Neural progenitor cell (in vitro differentiated cells): ENCODE data around the gene NELL2. TPM values are rescaled to one million over a fixed set of nuclear protein-coding genes. Genes with fewer than 3 reads are reported as not detected.

Experiments used
- DNase-seq: peaks from one replicate; pipeline ENCODE4 v3.0.0-alpha.2; 2016; ENCODE audit warnings: low spot score
- H2AFZ ChIP-seq: fragments of 200-600 bp; sonication (generic); replicated peaks from 2 replicates; pipeline ENCODE4 v1.6.1; 2016; ENCODE audit warnings: antibody characterized with exemption
- H3F3A ChIP-seq: fragments of 200-600 bp; sonication (generic); 2 replicates; pipeline ENCODE4 v1.6.1; 2016; ENCODE audit warnings: antibody characterized with exemption, low read depth
- H3K27ac ChIP-seq: fragments of 200-600 bp; sonication (generic); 2 replicates; pipeline ENCODE4 v1.5.1; 2016; ENCODE audit warnings: mild to moderate bottlenecking
- H3K27me3 ChIP-seq: fragments of 200-600 bp; sonication (generic); 2 replicates; pipeline ENCODE4 v1.6.1; 2016; ENCODE audit warnings: mild to moderate bottlenecking, moderate library complexity
- H3K36me3 ChIP-seq: fragments of 200-600 bp; sonication (generic); 2 replicates; pipeline ENCODE4 v1.5.1; 2016
- H3K4me1 ChIP-seq: fragments of 200-600 bp; sonication (generic); 2 replicates; pipeline ENCODE4 v1.6.1; 2016; ENCODE audit warnings: mixed run types
- H3K4me2 ChIP-seq: fragments of 200-600 bp; sonication (generic); 2 replicates; pipeline ENCODE4 v1.6.1; 2016
- H3K4me3 ChIP-seq: fragments of 200-600 bp; sonication (generic); 2 replicates; pipeline ENCODE4 v1.5.1; 2016
- H3K79me2 ChIP-seq: fragments of 200-600 bp; sonication (generic); 2 replicates; pipeline ENCODE4 v1.6.1; 2016; ENCODE audit warnings: low read depth
- H3K9ac ChIP-seq: fragments of 200-600 bp; sonication (generic); 2 replicates; pipeline ENCODE4 v1.6.1; 2016
- H3K9me3 ChIP-seq: fragments of 200-600 bp; sonication (generic); 2 replicates; pipeline ENCODE4 v1.5.1; 2016; ENCODE audit warnings: low read depth
- H4K20me1 ChIP-seq: fragments of 200-600 bp; sonication (generic); 2 replicates; pipeline ENCODE4 v1.6.1; 2016; ENCODE audit warnings: low read depth
- H3K27ac Mint-ChIP-seq: 3 replicates; pipeline ENCODE4 v1.8.0; 2021; ENCODE audit warnings: mixed read lengths
- H3K27me3 Mint-ChIP-seq: 2 replicates; pipeline ENCODE4 v1.8.0; 2022; ENCODE audit warnings: low read depth, mild to moderate bottlenecking, inconsistent platforms, moderate library complexity, mixed read lengths; ENCODE audit not compliant: insufficient read depth
- H3K36me3 Mint-ChIP-seq: 3 replicates; pipeline ENCODE4 v1.8.0; 2021; ENCODE audit warnings: mixed read lengths
- H3K4me1 Mint-ChIP-seq: 3 replicates; pipeline ENCODE4 v1.8.0; 2021; ENCODE audit warnings: mixed read lengths
- H3K4me3 Mint-ChIP-seq: 3 replicates; pipeline ENCODE4 v1.8.0; 2021; ENCODE audit warnings: mild to moderate bottlenecking, moderate library complexity, mixed read lengths
- H3K9me3 Mint-ChIP-seq: 3 replicates; pipeline ENCODE4 v1.8.0; 2020; ENCODE audit warnings: mixed read lengths
- CTCF ChIP-seq: fragments of 200-600 bp; sonication (generic); IDR thresholded peaks from 2 replicates; pipeline ENCODE4 v1.5.1; 2017; ENCODE audit warnings: antibody characterized with exemption, mild to moderate bottlenecking
- EZH2 ChIP-seq: fragments of 200-600 bp; sonication (generic); IDR thresholded peaks from 2 replicates; pipeline ENCODE4 v1.6.1; 2017; ENCODE audit warnings: antibody characterized with exemption, mild to moderate bottlenecking, moderate library complexity
- EZH2phosphoT487 ChIP-seq: fragments of 200-600 bp; sonication (generic); IDR thresholded peaks from 2 replicates; pipeline ENCODE4 v1.6.1; 2017; ENCODE audit warnings: antibody characterized with exemption
- total RNA-seq: library from RNA; depleted of rRNA; stranded (reverse); fragments of >200 nt; gene quantifications from 2 replicates; pipeline ENCODE4 v1.2.3, GENCODE V29; 2015; ENCODE audit warnings: low replicate concordance

Gene NELL2
- total RNA-seq, 1 donor from 2014 or later, result 398 TPM

- Mint-ChIP-seq H3K27ac (no peak overlapping the region), H3K9me3 (no peaks in the 10 kb centered on the region), H3K27me3 (no peaks in the 10 kb centered on the region), H3K4me3 (no peak overlapping the region), H3K36me3 (peaks cover 26% of the 10 kb centered on the region), H3K4me1 (peaks cover 4% of the 10 kb centered on the region)
- TF ChIP-seq CTCF (no peak), EZH2phosphoT487 (no peak), EZH2 (no peak)
- no peaks in the 10 kb centered on the region for H4K20me1 ChIP-seq
- peaks cover 14% of the 10 kb centered on the region for H3K4me1 ChIP-seq
- no peaks in the 10 kb centered on the region for H3K36me3 ChIP-seq
- no peak overlapping the region for H3K4me2 ChIP-seq
- no peaks in the 10 kb centered on the region for H3K79me2 ChIP-seq
- no peak overlapping the region for H3K9ac ChIP-seq
- H3K4me3 ChIP-seq, result no peak overlapping the region
- no peaks in the 10 kb centered on the region for H3K9me3 ChIP-seq
- H3K27ac ChIP-seq, result no peak overlapping the region
- DNase-seq, result no peak
- H2AFZ ChIP-seq, result no peak overlapping the region
- H3F3A ChIP-seq, result no peaks in the 10 kb centered on the region
- no peaks in the 10 kb centered on the region for H3K27me3 ChIP-seq
Measured at GRCh38 chr12:44589697-44590096, 286.4 kb downstream of the NELL2 start.

- Mint-ChIP-seq H3K4me3 (no peak overlapping the region), H3K4me1 (peaks cover 6% of the 10 kb centered on the region)
Measured at GRCh38 chr12:44588651-44589050, 287.5 kb downstream of the NELL2 start.

GRCh38 chr12:44584625-44585024 lies 291.5 kb downstream of the NELL2 start:
- H3K9me3 Mint-ChIP-seq, result peaks cover 3% of the 10 kb centered on the region
- H3K27me3 Mint-ChIP-seq, result no peaks in the 10 kb centered on the region
- H3K79me2 ChIP-seq, result no peaks in the 10 kb centered on the region
- peaks cover 23% of the 10 kb centered on the region for H3F3A ChIP-seq
- no peak overlapping the region for H2AFZ ChIP-seq
- peak overlapping the region; percentile 59 for H3K27ac ChIP-seq
- H3K9ac ChIP-seq, result no peak overlapping the region
- H3K27ac Mint-ChIP-seq, result no peak overlapping the region
- TF ChIP-seq EZH2phosphoT487, result no peak
- no peak for TF ChIP-seq CTCF
- TF ChIP-seq EZH2, result no peak
- H3K4me1 ChIP-seq, result peaks cover 37% of the 10 kb centered on the region
- no peak for DNase-seq
- no peak overlapping the region for H3K4me3 ChIP-seq
- no peaks in the 10 kb centered on the region for H3K27me3 ChIP-seq
- peaks cover 21% of the 10 kb centered on the region for H3K4me1 Mint-ChIP-seq
- no peaks in the 10 kb centered on the region for H3K36me3 ChIP-seq
- H3K4me2 ChIP-seq, result no peak overlapping the region
- no peak overlapping the region for H3K4me3 Mint-ChIP-seq
- H3K36me3 Mint-ChIP-seq, result peaks cover 25% of the 10 kb centered on the region
- no peaks in the 10 kb centered on the region for H3K9me3 ChIP-seq
- no peaks in the 10 kb centered on the region for H4K20me1 ChIP-seq

More at GRCh38 chr12:44588651-44589050, 287.5 kb downstream of the NELL2 start:
- Histone ChIP-seq H4K20me1 (no peaks in the 10 kb centered on the region), H3K79me2 (no peaks in the 10 kb centered on the region), H3K4me1 (peaks cover 22% of the 10 kb centered on the region), H3K27ac (no peak overlapping the region), H3K4me2 (no peak overlapping the region), H3K9me3 (no peaks in the 10 kb centered on the region), H3K9ac (no peak overlapping the region), H3K27me3 (no peaks in the 10 kb centered on the region), H3F3A (peaks cover 3% of the 10 kb centered on the region), H3K4me3 (no peak overlapping the region), H2AFZ (no peak overlapping the region), H3K36me3 (no peaks in the 10 kb centered on the region)
- no peak for DNase-seq
- no peak overlapping the region for H3K27ac Mint-ChIP-seq
- H3K9me3 Mint-ChIP-seq, result no peaks in the 10 kb centered on the region
- TF ChIP-seq EZH2phosphoT487, result no peak
- TF ChIP-seq EZH2, result no peak
- no peak for TF ChIP-seq CTCF
- no peaks in the 10 kb centered on the region for H3K27me3 Mint-ChIP-seq
- peaks cover 26% of the 10 kb centered on the region for H3K36me3 Mint-ChIP-seq
